Limb (tissue), 2 donors: ENCODE data around the gene ITPR2.
A peak's percentile ranks its signal among the peaks of the same experiment; 100 is the strongest.

Experiments used
- DNase-seq, 2 donors: peaks; one replicate each; pipeline ENCODE4 v3.0.0-alpha.2; 2016; ENCODE audit errors: extremely low spot score in 2 of 2

Gene ITPR2

GRCh38 chr12:26367991-26368730, 464.8 kb downstream of the ITPR2 start:
- no peak for DNase-seq

GRCh38 chr12:26361964-26362363, 471.0 kb downstream of the ITPR2 start:
- DNase-seq = no peak

GRCh38 chr12:26360062-26360461, 472.9 kb downstream of the ITPR2 start:
- DNase-seq = no peak

GRCh38 chr12:26359576-26359975, 473.4 kb downstream of the ITPR2 start:
- DNase-seq = no peak

GRCh38 chr12:26358651-26359050, 474.3 kb downstream of the ITPR2 start:
- no peak for DNase-seq

GRCh38 chr12:26347300-26347699, 485.7 kb downstream of the ITPR2 start:
- no peak for DNase-seq

GRCh38 chr12:26346736-26347135, 486.3 kb downstream of the ITPR2 start:
- no peak for DNase-seq

GRCh38 chr12:26345471-26346003, 487.5 kb downstream of the ITPR2 start:
- DNase-seq = no peak

GRCh38 chr12:26341491-26341890, 491.5 kb downstream of the ITPR2 start:
- no peak for DNase-seq

GRCh38 chr12:26340649-26341048, 492.3 kb downstream of the ITPR2 start:
- DNase-seq = no peak

- no peak for DNase-seq
Measured at GRCh38 chr12:26339976-26340375, 493.0 kb downstream of the ITPR2 start.

- no peak for DNase-seq
Measured at GRCh38 chr12:26338586-26339572, 494.1 kb downstream of the ITPR2 start.

- DNase-seq = no peak
Measured at GRCh38 chr12:26335651-26336050, 497.3 kb downstream of the ITPR2 start.

GRCh38 chr12:26334621-26335124, 498.3 kb downstream of the ITPR2 start:
- no peak for DNase-seq

GRCh38 chr12:26331960-26332359, 501.0 kb downstream of the ITPR2 start:
- no peak for DNase-seq

- no peak for DNase-seq
Measured at GRCh38 chr12:26331136-26331535, 501.9 kb downstream of the ITPR2 start.

GRCh38 chr12:26327975-26328644, 504.9 kb downstream of the ITPR2 start:
- DNase-seq = no peak

- no peak for DNase-seq
Measured at GRCh38 chr12:26323673-26324072, 509.3 kb downstream of the ITPR2 start.

- DNase-seq = peak in 1 of 2 donors; percentile 77
Measured at GRCh38 chr12:26319511-26319910, 513.5 kb downstream of the ITPR2 start.

- DNase-seq = no peak
Measured at GRCh38 chr12:26318661-26319068, 514.3 kb downstream of the ITPR2 start.

GRCh38 chr12:26317942-26318575, 514.9 kb downstream of the ITPR2 start:
- DNase-seq = no peak
